Non-pigmented ciliary epithelial cell (primary cell): ENCODE data around the gene BPHL.
"Not testable (repeated sequence)": the region's sequence is repeated elsewhere in the genome, so short reads cannot be mapped to it uniquely, and the experiment has no call there.

Experiments used
- DNase-seq: peaks from one replicate; pipeline ENCODE4 v3.0.0-alpha.2; 2010; ENCODE audit warnings: low read depth

BPHL gene

DNA sequence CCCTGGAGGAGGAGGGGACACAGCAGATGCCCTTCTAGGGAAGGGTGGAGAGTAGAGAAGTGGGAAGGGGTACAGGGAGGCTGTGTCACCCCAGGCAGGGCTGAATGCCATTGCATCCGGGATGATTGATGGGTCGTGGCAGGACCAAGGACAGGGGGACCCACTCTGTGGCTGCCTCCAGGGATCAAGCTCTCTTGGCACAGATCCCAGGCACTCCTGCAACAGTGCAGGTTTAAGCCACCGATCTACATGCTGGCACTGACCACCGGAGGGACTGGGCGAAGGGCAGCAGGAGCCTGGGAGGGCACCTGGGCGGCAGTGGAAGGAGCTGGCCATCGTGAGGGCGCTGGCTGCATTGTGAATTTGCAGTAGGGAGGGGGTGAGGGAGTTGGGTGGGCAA is 61.4 kb downstream of the BPHL start:
- DNase-seq: not testable (repeated sequence)

DNA sequence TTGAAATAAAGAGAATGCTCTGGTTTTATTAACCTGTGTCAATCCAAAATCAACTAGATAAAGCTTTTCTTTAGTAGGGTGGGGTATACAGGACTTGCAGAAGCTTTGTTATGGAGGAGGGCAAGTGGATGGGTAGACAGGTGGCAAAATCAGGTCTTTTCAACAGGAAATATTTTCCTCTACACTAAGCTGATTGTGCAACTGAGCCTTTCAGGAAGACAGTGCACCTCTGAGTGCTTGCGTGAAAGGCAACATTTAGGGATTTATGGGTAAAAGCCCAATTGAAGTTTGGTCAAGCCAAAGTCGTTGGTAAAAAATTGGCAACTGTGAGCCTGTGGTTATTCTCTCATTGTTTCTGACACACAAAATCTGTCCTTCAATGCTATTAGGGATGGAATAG is 62.6 kb downstream of the BPHL start:
- DNase-seq: no peak

DNA sequence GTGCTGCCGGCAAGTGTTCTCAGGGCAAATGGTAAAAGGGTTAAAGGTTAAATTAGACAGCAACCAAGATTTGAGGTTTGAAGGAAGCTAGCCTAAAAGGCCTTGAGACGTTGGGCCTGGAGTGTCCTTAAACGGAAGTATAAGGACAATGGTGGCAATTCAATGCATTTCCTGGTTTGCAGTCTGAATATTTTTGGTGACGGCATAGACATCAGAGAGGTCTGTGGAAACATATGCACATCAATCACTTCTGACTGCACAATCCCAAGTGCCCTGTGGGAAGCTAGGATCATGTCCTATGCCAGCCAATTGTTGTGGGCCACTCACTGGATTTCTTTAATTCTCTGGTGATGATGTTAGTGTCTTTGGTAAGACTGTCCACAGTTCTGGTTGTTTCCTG is 64.6 kb downstream of the BPHL start:
- no peak for DNase-seq

DNA sequence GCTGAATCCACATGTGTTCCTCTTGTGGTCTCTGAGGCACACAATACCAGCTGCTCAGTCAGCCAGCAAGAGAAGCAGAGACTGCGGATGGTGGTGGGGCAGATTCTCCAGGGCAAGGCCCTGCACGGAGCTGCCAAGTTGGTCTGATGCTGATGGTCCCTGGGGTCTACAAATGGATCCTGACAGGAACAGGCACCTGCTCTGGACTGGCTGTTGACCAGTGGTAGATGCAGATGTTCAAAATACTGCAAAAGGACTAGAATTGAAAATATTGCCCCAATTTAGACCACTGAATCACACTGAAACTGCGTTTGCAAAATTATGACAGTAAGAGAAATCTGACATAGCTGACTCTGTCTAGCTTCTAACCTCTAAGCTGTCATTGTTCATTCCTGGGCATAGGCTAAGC is 68.5 kb downstream of the BPHL start:
- no peak for DNase-seq

DNA sequence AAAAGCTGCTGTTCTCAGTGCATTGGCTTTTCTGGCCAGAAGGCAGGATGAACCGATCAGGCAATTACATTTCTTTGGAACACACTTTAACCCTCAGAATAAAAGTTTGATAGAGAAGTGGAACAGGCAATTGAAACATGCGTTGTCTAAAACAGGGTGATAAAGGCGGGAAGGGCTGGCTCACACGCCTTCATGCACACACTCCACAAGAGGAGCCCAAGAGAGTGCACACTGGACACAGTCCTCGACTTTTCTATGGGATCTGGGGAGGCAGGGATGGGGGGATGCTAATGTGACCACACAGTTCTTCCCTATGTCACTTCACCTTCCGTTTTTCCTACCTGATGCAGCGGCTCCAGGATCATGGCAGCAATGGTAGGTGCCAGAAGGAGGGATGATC is 69.8 kb downstream of the BPHL start:
- DNase-seq: no peak

DNA sequence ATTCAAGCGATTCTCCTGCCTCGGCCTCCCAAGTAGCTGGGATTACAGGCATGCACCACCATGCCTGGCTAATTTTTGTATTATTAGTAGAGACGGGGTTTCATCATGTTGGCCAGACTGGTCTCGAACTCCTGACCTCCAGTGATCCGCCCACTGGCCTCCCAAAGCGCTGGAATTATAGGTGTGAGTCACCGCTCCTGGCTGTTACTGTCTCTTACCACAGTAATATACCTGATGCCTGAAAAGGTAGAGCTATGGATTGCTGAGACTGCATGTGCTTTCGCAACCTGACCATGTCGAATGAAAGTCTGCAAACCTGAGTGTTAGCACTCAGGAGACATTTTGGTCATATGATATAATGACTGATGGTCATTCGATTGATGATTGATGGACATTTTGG is 70.7 kb downstream of the BPHL start:
- not testable (repeated sequence) for DNase-seq

DNA sequence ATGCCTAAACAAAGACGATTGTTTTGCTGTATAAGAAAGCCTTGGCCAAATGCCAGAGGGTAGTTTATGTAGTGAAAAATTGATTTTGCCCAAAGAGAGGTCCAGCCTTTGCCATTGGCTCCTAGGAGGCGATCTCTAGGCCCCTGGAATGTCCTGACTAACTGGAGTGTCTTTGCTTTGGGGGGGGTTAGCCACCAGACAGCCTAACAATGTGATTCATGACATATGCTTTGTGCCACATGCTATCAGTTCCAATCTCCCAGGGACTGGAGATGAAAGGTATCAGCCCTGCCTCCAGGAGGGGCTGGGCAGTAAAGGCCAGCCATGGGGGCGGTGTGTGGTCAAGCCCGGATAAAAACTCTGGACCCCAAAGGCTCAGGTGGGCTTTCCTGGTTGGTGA is 71.5 kb downstream of the BPHL start:
- no peak for DNase-seq

DNA sequence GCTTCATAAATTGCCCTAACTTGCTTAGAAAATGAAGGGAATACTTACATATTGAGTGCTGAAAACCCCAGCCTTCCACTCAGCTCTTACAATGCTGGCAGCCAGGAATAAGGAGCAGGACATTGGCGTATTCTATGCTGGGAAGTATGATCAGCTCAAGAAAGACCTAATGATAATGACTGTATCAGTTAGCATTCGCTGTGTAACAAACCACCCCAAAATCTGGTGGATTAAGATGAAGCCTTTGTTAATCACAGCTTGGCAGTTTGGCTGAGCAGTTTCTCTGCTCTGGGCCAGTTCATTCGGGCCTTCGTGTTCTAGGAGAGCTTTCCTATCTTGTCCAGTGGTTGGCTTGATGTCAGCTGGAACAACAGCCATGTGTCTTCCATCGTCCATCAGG is 72.3 kb downstream of the BPHL start:
- no peak for DNase-seq

DNA sequence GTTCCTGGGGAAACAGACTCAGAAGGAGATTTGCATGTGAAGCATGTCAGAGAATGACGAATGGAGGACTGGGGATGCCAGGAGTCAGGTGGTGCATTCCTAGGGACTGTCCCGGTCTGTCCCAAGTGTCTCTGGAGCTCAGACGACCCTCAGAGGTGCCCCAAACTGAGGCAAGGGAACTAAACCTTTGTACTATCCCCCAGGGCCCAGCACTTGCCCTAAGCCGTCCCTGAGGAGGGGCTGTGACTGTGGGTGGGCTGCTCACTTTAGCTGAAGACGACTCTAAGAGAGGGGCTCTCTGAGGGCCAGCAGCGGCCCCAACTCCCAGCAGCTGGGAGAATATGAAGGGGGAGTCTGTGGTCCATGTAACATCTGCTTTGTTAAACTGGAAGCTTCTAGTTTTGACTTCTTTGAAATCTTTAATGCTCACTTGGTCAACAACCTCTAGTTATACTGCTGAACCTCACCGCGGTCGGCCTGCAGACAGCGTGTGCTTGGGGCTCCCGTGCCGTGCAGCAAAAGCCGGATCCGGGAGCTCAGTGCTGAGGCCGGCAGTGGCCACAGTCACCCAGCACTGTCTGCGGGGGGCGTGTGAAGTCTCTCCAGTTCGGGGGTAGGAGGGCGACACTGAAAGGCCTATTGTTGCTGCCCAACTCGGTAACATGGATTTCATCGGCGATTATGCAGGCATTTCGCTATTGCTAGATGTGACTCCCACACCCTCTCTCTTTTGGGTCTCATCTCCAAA is 74.8 kb downstream of the BPHL start:
- DNase-seq: no peak

DNA sequence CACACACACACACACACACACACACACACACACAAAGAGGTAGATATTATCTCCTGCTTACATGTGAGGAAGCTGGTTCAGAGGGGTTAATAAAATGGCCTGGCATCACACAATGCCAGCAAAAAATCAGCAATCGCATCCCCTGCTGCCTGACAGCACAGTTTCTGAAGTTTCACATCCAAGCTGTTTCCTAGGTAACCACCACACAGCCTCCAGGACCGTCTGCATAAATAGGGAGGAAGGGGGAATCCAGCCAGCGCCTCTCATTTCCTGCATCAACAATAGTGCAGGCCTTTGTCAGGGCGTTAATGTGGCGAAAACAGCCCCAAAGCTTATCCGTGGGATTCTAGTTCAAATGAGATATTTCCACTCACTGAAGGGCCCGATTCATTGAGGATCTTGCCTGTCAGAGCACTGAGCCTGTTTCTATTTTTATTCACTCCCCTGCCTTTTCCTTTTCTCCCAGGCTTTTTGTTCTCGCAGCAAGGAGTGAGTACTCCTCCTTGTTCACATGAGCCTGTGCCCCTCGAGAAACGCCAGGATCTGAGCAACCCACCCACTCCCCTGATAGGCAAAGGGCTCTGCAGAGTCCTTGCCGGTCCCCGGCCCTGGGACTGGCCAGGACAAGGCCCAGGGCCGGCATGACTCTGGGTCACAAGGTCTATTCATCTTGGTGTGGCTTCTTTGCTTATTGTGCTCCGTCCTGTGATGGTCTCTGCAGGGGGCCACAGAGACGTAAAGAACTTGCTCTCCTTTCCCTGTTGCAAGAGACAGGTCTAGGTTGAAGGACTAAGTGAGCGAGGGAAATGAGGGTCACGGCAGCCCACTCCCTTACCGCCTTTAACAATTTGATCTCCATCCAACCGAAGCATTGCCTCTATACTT is 76.3 kb downstream of the BPHL start:
- DNase-seq: no peak

DNA sequence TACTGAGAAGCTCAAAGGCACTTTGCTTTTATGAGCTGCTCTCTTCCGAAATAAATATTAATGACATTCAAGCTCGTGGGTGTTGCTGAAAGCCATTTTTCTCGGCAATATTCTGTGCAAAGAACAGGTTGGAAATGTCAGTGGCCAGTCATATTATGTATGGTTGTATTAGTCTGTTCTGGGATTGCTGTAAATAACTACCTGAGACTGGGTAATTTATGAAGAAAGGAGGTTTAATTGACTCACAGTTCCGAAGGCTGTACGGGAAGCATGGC is 76.8 kb downstream of the BPHL start:
- no peak for DNase-seq

DNA sequence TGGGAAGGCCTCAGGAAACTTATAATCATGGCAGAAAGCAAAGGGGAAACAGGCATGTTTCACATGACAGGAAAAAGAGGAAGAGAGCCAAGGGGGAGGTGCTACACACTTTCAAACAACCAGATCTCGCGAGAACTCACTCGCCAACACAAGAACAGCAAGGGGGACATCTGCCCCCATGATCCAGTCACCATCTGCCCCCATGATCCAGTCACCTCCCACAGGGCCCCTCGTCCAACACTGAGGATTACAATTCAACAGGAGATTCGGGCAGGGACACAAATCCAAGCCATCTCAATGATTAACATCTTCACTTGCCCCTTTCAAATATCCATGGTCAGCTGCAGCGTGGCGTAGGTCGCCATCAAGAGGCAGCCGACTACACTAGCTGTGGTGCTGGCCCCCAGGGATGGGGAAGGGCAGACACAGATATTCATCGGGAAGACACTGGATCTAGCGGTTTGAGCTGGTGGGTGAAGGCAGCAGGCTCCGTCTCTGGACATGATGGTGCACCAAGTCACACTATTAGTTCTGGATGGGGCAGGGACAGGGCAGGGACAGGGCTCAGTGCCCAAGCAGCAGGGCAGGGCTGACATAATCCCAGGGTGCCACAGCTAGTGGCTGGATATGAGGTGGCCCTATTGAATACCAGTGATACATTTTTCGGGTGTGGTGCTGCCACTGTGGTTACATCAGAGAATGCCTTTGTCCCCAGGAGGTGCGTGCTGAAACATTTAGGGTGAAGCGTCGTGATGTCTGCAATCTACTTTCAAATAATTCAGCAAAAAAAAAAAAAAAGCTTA is 77.4 kb downstream of the BPHL start:
- DNase-seq: no peak

DNA sequence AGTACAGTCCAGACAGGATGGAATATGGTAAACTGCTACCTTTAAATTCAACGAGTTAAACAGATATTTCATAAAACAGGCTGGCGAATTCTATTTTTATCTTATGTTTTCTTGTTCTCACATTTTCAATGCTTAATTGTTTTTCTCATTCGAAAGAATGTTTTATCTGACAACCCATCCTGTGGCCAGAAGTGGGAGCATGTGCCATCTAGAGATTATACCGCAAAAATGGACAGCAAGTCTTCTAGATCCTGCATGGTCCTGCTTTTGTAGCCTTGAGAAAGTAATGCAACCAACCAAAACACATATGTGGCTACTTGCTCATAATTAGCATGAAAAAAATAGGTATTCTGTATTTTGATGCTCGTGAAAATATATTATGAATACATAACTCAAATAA is 78.3 kb downstream of the BPHL start:
- no peak for DNase-seq

DNA sequence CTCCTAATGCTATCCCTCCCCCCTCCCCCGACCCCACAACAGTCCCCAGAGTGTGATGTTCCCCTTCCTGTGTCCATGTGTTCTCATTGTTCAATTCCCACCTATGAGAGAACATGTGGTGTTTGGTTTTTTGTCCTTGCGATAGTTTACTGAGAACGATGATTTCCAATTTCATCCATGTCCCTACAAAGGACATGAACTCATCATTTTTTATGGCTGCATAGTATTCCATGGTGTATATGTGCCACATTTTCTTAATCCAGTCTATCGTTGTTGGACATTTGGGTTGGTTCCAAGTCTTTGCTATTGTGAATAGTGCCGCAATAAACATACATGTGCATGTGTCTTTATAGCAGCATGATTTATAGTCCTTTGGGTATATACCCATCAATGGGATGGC is 79.2 kb downstream of the BPHL start:
- not testable (repeated sequence) for DNase-seq

DNA sequence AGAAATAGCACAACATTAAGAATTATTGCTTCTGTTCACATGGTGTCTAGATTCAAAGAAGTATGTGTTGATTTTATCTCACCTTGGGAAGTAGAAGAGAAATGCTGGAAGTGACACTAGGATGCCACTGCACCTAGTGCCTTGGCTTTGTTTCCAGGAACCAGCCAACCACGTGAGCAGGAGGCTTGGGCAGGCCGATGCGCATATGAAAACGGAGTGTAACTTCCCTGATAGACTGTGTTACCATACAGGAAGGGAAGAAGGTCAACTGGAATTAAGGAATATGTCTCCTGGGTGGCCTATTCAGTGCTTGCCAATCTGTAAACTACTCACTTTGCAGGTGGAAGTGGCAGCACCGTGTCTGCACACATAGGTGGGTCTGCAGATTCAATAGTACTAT is 80.9 kb downstream of the BPHL start:
- no peak for DNase-seq

DNA sequence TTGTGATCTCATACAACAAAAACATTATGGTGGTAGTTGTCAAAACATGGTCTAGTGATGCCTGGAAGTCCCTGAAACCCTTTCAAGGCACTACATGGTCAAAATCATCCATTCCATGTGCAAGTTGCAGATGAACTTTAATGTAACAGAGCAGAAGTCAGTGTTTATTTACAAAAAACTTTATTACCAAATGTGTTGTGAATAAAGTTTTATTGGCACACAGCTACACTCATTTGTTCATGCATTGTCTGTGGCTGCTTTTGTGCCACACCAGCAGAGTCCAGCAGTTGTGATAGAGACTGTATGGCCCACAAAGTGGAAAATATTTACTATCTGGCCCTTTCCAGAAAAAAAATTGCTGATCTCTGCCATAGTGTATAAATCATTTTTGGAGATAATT is 82.2 kb downstream of the BPHL start:
- no peak for DNase-seq

DNA sequence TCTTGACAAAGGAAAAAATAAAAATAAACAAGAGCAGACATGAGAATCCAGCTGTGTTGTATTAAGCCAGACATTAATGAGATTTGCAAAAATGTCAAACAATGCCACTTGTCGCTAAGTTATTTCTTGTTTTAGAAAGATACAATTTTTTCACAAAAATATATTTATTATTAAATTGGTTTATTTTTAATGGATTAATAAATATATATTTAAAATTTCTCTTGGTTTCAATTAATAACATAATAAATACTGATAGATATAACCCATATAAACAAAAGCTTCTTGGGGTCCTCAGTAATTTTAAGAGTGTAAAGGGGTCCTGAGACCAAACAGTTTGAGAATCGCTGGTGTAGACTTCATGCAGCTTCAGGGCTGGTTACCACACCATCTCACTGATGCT is 82.9 kb downstream of the BPHL start:
- no peak for DNase-seq
